ENCODE data around the gene CASZ1. TPM values are rescaled to one million over a fixed set of nuclear protein-coding genes. Genes with fewer than 3 reads are reported as not detected.

Gene CASZ1
- total and polyA plus RNA-seq, 2 experiments from 2014 or later = 6.2 to 6.7 TPM

DNA sequence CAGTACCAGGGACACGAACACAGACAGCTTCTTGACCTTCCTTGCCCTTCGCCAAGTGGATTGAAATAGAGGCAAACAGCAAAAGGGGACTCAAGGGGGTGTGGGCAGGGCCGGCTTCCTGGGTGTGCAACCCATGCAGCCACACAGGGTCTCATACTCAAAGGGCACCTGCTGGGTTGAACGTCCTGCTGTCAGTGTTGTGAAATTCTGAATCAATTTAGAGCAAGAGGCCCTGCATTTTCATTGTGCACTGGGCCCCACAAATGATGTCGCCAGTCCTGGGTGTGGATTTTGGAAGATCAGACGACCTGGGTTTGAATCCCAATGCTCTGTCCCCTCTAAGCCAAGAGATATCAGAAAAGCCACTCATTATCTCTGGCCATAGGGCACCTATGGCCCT is 51.1 kb downstream of the CASZ1 start:
- H3K79me2 ChIP-seq (replicated peaks; ENCODE audit: insufficient read depth) = no peaks in the 10 kb centered on the region

More for the DNA sequence above, 51.1 kb downstream of the CASZ1 start:
- no peaks in the 10 kb centered on the region for H3K9me2 ChIP-seq (ENCODE audit: insufficient read depth)
- no peak overlapping the region for H2AFZ ChIP-seq
- no peak for TF ChIP-seq EZH2 (IDR thresholded peaks at IDR 0.05; ENCODE audit: low read depth, unreplicated experiment)
- no peak for TF ChIP-seq ZNF114 (CRISPR knock-in tag; IDR thresholded peaks at IDR 0.05)
- no peak for TF ChIP-seq REST (IDR thresholded peaks at IDR 0.05; ENCODE audit: unreplicated experiment)
- no peak for TF ChIP-seq EZH2phosphoT487 (IDR thresholded peaks at IDR 0.05; ENCODE audit: unreplicated experiment)
- TF ChIP-seq, protein P1, sequence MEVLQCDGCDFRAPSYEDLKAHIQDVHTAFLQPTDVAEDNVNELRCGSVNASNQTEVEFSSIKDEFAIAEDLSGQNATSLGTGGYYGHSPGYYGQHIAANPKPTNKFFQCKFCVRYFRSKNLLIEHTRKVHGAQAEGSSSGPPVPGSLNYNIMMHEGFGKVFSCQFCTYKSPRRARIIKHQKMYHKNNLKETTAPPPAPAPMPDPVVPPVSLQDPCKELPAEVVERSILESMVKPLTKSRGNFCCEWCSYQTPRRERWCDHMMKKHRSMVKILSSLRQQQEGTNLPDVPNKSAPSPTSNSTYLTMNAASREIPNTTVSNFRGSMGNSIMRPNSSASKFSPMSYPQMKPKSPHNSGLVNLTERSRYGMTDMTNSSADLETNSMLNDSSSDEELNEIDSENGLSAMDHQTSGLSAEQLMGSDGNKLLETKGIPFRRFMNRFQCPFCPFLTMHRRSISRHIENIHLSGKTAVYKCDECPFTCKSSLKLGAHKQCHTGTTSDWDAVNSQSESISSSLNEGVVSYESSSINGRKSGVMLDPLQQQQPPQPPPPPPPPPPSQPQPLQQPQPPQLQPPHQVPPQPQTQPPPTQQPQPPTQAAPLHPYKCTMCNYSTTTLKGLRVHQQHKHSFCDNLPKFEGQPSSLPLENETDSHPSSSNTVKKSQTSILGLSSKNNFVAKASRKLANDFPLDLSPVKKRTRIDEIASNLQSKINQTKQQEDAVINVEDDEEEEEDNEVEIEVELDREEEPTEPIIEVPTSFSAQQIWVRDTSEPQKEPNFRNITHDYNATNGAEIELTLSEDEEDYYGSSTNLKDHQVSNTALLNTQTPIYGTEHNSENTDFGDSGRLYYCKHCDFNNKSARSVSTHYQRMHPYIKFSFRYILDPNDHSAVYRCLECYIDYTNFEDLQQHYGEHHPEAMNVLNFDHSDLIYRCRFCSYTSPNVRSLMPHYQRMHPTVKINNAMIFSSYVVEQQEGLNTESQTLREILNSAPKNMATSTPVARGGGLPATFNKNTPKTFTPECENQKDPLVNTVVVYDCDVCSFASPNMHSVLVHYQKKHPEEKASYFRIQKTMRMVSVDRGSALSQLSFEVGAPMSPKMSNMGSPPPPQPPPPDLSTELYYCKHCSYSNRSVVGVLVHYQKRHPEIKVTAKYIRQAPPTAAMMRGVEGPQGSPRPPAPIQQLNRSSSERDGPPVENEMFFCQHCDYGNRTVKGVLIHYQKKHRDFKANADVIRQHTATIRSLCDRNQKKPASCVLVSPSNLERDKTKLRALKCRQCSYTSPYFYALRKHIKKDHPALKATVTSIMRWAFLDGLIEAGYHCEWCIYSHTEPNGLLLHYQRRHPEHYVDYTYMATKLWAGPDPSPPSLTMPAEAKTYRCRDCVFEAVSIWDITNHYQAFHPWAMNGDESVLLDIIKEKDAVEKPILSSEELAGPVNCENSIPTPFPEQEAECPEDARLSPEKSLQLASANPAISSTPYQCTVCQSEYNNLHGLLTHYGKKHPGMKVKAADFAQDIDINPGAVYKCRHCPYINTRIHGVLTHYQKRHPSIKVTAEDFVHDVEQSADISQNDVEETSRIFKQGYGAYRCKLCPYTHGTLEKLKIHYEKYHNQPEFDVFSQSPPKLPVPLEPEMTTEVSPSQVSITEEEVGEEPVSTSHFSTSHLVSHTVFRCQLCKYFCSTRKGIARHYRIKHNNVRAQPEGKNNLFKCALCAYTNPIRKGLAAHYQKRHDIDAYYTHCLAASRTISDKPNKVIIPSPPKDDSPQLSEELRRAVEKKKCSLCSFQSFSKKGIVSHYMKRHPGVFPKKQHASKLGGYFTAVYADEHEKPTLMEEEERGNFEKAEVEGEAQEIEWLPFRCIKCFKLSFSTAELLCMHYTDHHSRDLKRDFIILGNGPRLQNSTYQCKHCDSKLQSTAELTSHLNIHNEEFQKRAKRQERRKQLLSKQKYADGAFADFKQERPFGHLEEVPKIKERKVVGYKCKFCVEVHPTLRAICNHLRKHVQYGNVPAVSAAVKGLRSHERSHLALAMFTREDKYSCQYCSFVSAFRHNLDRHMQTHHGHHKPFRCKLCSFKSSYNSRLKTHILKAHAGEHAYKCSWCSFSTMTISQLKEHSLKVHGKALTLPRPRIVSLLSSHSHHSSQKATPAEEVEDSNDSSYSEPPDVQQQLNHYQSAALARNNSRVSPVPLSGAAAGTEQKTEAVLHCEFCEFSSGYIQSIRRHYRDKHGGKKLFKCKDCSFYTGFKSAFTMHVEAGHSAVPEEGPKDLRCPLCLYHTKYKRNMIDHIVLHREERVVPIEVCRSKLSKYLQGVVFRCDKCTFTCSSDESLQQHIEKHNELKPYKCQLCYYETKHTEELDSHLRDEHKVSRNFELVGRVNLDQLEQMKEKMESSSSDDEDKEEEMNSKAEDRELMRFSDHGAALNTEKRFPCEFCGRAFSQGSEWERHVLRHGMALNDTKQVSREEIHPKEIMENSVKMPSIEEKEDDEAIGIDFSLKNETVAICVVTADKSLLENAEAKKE (CRISPR knock-in tag; IDR thresholded peaks at IDR 0.05) = no peak
- TF ChIP-seq POLR2AphosphoS5 (IDR thresholded peaks at IDR 0.05; ENCODE audit: low read depth) = no peak
- no peak for TF ChIP-seq STAT1 (IDR thresholded peaks at IDR 0.05; ENCODE audit: unreplicated experiment)
- no peaks in the 10 kb centered on the region for H3K9me3 Mint-ChIP-seq
- ATAC-seq (no peak), DNase-seq (ENCODE audit: low spot score) (no peak)
- no peaks in the 10 kb centered on the region for H3F3A ChIP-seq (replicated peaks; ENCODE audit: low read depth)
- no peaks in the 10 kb centered on the region for H3K4me1 ChIP-seq (ENCODE audit: insufficient read depth)
- no peaks in the 10 kb centered on the region for H3K36me3 ChIP-seq (ENCODE audit: insufficient read depth)
- H3K36me3 Mint-ChIP-seq (ENCODE audit: low read depth) = no peaks in the 10 kb centered on the region
- no peak overlapping the region for H3K4me3 Mint-ChIP-seq
- H3K27ac ChIP-seq (ENCODE audit: low read depth) = no peak overlapping the region
- H3K27me3 Mint-ChIP-seq (ENCODE audit: insufficient read depth, low read depth, poor library complexity) = peaks cover 2% of the 10 kb centered on the region
- H3K4me1 Mint-ChIP-seq = peaks cover 25% of the 10 kb centered on the region
- H3K4me2 ChIP-seq = no peak overlapping the region
- no peaks in the 10 kb centered on the region for H3K27me3 ChIP-seq (ENCODE audit: insufficient read depth)
- no peak overlapping the region for H3K27ac Mint-ChIP-seq
- H3K4me3 ChIP-seq = no peak overlapping the region
- H4K20me1 ChIP-seq (replicated peaks; ENCODE audit: insufficient read depth) = no peaks in the 10 kb centered on the region
